Measurements from ENCODE around the gene HOXA2.

DNA sequence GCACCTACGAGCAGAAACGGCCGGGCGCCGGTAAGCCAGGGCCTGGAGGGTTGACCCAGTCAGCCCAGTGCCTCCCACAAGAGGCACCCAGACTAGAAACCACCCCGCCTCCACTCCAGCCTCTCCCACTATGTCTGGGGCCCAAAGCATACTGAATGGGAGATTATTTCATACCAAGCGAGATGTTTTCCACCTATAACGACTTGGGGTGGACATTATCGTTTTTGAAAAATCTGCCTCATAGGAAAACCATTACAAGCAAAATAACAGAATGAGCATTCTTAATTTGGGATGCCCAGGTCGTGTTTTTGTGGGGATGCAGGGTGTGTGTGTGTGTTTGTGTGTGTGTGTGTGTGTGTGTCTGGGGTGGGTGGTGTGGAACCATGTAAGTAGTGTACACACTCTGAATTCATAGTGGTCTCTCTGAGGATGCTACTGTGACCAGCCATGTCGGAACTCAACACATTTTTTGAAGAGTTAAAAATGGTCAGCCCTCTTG is 43.5 kb upstream of the HOXA2 start:
- TF ChIP-seq POLR2A (IDR thresholded peaks at IDR 0.05), result no peak
- TF ChIP-seq, protein P1, sequence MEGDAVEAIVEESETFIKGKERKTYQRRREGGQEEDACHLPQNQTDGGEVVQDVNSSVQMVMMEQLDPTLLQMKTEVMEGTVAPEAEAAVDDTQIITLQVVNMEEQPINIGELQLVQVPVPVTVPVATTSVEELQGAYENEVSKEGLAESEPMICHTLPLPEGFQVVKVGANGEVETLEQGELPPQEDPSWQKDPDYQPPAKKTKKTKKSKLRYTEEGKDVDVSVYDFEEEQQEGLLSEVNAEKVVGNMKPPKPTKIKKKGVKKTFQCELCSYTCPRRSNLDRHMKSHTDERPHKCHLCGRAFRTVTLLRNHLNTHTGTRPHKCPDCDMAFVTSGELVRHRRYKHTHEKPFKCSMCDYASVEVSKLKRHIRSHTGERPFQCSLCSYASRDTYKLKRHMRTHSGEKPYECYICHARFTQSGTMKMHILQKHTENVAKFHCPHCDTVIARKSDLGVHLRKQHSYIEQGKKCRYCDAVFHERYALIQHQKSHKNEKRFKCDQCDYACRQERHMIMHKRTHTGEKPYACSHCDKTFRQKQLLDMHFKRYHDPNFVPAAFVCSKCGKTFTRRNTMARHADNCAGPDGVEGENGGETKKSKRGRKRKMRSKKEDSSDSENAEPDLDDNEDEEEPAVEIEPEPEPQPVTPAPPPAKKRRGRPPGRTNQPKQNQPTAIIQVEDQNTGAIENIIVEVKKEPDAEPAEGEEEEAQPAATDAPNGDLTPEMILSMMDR (IDR thresholded peaks at IDR 0.05), result no peak
